GM18508 (cell line): Measurements from ENCODE around the gene TRPV4.

Source experiments
- ATAC-seq: cut with Tn5 transposase; IDR thresholded peaks from one replicate; pipeline ENCODE4 v1.9.1; 2021; ENCODE audit warnings: moderate number of reproducible peaks; ENCODE audit not compliant: insufficient read depth, unreplicated experiment

TRPV4 gene

DNA sequence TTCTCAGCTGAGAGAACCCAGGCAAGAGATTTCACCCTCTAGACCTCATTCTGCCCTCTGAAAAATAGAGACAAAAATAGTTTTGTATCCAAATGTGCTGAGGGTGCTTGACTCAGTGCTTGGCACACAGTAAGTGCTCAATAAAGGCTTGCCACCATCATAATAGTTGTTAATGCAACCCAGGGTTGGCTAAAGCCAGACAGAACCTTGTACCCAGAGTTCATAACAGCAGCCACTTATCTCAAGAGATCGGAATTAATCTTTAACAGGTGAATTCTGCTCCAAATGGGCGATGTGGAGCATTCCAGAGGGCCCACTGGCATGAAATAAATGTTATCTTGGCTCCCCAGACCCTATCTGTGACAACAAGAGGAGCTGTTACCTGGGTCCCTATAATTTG, 2.9 kb downstream of the TRPV4 start:
- no peak for ATAC-seq

DNA sequence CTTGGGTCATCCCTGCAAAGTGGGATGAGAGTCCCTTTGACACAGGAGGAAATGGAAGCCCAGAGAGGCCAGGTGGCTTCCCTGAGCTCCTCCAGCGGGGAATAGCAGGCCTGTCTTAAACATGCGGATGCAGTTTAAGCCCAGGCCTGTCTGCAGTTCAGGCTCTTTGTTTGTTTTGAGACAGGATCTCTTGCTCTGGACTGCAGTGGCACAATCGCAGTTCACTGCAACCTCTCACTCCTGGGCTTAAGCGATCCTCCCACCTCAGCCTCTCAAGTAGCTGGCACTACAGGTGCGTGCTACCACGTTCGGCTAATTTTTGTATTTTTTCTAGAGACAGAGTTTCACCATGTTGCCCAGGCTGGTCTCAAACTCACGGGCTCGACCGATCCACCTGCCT, 3.5 kb downstream of the TRPV4 start:
- no peak for ATAC-seq

DNA sequence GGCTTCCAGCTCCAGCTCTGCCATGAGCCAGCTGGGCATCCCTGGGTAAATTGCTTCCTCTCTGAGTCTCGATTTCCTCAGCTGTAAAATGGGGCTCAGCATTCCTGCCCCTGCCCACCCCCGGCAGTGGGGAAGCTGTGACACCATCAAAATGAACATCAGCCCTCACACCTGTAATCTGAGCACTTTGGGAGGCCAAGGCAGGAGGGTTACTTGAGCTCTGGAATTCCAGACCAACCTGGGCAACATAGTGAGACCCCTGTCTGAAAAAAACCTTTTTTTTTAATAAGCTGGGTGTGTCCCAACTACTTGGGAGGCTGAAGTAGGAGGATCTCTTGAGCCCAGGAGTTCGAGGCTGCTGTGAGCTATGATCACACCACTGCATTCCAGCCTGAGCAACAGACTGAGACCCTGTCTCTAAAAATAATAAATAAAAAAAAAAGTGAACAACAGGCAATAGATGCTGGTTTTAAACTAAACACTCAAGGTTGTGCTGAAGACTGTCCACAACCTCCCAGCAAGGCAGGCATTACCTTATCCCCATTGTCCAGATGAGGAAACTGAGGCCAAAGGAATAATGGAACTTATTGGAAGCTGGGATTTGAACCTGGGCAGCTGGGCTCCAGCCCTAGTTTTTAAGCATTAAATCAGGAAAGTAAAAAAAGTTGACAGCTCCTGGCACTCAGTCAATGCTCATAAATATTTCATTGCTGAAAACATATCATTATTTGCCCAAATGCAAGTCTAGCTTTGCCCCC, 4.3 kb downstream of the TRPV4 start:
- ATAC-seq: no peak

DNA sequence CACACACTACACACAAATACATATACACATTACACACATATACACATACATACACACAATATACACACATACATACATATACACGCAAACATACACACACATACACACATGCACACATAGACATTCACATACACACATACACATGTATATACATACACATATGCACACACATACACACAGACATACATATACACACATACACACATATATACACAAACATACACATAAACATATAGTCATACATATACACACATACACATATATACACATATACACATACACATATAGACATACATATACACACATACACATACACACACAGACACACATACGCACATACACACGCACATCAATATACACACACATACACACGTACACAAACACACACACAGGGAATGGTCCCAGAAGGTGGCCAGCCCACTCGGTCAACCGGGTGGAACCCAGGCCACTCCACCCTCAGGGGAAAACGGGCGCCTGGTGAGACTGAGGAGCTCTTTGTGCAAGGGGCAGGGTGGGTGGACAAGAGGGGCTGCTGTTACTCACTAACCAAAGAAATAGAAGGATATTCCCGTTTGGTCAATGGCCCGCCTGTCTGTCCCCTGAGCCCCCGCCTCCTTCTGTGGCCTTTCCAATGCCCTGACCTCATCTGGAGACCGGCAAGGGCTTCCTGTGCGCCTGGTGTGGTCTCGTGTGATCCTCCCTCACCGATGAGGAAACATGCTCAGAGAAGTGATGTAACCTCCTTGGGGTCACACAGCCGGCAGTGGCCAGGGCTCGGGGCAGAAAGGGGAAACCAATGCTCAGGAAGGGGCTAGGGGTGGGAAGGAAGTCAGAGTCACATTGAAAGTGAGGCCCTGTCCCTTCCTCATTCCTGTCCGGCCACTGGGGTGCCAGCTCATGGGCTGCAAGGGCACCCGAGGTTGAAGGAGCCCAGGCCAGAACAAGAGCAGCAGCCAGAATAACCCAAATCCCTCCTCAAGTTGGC, 5.3 kb downstream of the TRPV4 start:
- no peak for ATAC-seq

DNA sequence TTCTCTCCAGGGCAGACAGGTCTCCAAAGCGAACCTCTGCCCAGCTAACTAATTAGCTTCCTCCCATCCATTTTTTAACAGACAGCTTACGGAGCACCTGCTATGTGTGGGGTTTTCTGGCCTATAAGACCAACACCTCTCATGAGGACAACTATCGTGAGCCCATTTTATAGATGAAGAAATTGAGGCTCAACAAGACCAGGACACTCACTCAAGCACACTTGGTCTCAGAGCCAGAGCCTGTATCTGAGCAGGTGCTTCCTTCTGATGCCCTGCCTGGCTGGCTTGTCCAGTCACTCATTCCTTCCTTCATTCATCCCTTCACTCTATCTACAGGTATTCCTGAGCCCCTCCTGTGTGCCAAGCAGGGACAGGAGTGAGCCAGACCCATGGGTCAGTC, 6.1 kb downstream of the TRPV4 start:
- ATAC-seq: no peak

DNA sequence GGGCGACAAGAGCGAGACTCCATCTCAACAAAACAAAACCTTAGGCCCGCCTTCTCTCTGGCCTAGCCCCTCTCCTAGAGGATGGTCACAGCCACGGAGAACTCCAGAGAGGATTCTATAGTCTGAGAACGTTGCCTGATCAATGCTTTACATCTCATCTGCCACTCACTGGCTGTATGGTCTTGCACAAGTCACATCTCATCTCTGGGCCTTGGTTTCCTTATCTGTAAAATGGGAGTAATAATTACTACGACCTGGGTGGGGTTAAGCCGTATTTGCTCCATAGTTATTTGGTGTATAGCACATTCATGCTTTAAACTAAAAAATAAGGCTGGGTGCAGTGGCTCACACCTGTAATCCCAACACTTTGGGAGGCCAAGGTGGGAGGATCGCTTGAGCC, 8.5 kb downstream of the TRPV4 start:
- no peak for ATAC-seq

DNA sequence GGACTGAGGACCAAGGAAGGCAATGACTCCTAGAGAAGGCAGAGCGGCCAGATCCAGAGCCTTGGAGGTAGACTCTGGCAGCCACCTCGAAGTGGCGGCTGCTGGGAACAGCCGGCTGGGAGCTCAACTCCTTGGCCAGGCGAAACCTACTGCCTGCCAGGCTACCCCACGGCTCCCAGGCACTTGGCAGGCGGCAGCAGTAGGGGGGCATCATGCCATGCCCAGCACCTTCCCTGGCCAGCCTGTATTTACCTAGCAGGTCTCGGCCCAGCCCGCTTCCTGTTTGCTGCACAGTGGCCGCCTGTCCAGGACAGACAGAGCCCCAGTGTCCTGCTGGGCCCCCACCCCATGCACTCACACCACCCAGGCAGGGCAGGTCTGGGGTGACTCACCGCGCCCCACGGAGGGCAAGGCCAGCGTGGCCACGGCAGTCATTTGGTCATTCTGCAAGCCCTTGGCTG, 10.2 kb downstream of the TRPV4 start:
- ATAC-seq: no peak

DNA sequence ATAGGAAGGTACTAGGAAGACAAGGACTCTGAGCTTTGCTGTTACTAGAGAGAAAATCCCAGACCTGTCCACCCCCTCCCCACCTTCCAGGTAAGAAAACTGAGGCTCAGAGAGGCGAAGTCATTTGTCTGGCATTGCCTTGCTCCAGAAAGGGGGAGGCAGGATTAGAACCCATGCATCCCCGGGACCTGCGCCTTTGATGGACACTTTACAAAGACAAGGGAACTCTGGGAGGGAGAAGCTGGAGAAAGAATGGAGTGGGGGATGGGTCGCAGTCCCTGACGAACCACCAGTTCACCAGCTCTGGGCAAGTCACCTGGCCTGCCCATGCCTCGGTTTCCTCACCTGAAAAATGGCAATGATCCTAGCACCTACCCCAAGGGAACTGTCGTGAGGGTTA, 10.8 kb downstream of the TRPV4 start:
- no peak for ATAC-seq

DNA sequence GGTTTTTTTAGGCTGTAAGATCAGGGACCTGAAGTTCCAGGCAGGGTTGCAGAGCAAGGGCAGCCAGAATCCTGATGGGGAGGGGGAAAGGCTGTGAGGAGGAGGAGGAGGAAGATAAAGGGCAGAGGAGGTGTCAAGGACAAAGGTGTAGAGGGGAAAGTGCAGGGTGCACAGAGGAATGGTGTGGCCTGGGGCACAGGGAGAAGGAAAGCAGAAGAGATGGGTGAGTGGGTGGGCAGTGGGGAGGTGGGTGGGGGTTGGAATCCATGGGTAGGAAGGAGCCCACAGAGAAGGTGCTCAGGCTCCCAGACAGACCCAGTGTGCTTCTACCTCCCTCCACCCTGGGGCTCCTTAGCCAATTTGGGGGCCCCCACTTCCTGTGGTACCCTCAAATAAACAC, 11.2 kb downstream of the TRPV4 start:
- ATAC-seq: no peak

DNA sequence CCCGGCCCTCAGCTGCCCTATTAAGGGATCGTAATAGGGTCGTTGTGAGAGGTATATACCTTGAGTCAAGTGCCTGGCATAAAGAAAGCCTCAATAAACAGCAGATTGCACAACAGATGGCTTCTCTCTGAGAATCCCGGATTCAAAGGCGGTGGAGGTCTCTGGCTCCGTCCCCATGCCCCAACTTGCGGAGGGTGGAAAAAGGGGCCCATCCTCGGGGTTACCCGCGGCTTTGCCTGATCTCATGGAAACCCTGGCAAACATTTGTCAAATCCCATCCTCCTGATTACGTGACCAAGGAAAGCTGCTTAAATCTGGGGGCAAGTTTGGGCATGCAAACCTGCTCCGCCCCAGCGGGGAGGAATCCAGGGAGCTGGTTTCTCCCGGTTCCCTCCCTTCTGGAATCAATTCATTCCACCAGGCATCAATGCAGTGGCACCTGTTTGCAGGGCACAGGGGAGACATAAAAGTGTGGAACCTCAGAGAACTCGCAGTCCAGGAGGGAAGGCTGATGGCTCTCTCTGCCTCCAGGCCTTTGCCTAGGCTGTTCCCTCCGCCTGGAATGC, 12.3 kb downstream of the TRPV4 start:
- no peak for ATAC-seq

DNA sequence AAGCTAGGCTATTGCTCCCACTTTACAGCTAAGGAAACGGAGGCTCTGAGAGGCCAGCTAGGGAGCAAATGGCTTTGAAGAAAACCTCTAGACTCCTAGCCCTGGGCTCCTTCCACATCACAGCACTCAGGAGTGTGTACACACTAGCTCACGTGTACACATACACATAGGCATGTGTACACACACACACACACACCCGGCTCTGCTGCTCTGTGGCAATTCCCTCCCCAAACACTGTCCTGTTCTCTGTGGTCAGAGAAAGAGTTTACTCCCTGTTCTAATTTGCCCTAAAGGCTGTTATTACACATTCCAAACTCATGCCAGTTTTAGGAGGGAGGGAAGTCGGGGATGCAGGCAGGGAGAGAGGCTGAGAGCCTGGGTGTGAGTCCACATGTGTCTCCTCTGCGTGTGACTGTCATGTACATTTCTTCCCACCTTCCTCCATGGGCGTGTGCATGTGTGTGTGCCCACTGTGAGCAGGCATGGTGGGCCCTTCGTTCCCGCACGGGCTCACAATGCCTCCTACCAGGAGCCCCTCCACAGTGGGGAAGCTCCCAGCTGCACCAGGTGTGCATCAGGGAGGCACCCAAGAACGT, 14.2 kb downstream of the TRPV4 start:
- no peak for ATAC-seq

DNA sequence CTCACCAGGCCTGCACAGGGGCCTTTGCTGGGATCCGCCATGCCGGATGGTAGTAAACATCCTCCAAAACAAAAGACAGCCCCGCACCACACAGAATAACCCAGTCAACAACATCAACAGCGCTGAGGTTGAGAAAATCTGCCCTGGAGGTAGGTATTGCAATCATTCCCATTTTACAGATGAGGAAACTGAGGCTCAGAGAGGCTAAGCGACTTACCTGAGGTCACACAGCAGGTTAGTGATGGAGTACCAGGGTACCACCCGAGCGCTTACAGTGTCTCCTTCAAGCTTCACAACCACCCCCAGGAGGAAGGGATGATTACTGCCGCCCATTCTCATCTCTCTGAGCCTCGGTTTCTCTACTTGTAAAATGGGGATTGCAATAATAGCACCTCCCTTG, 14.9 kb downstream of the TRPV4 start:
- no peak for ATAC-seq

DNA sequence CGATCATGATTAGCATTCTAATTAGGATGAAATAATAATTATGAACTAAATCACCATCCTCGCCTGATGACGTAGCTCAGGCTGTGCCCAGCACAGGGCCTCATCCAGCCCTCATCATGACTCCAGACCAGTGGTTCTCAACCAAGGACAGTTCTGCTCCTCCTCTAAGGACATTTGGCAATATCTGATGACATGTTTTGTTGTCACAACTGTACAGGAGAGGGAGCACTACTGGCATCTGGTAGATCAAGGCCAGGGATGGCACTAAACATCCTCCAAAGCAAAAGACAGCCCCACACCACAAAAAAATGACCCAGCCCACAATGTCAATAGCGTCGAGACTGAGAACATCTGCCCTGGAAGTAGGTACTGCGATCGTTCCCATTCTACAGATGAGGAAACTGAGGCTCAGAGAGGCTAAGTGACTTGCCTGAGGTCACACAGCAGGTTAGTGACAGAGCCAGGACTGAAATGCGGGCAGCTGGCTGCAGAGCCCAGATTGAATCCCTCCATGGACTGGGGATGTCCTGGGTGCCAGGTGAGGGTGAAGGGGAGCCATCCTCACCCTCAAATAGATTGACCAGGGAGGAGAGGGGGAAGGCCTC, 15.5 kb downstream of the TRPV4 start:
- no peak for ATAC-seq

DNA sequence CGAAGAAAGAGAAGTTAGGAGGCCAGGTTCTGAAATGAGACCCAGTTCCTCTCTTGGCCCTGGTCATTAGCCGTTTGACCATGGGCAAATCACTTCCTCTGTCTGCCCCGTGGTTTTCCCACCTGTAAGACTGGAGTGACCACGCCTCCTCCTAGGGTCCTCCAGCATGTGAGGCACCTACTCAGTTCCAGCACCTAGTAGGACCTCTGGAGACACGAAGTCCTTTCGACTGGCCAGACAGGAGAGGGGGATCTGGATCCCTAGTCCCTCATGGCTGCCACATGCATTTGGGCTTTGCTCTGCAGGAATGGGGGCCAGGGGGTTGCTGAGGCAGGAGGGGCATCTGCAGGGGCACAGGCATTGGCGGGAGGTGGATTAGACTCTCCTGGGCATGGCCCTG, 16.3 kb downstream of the TRPV4 start:
- no peak for ATAC-seq

DNA sequence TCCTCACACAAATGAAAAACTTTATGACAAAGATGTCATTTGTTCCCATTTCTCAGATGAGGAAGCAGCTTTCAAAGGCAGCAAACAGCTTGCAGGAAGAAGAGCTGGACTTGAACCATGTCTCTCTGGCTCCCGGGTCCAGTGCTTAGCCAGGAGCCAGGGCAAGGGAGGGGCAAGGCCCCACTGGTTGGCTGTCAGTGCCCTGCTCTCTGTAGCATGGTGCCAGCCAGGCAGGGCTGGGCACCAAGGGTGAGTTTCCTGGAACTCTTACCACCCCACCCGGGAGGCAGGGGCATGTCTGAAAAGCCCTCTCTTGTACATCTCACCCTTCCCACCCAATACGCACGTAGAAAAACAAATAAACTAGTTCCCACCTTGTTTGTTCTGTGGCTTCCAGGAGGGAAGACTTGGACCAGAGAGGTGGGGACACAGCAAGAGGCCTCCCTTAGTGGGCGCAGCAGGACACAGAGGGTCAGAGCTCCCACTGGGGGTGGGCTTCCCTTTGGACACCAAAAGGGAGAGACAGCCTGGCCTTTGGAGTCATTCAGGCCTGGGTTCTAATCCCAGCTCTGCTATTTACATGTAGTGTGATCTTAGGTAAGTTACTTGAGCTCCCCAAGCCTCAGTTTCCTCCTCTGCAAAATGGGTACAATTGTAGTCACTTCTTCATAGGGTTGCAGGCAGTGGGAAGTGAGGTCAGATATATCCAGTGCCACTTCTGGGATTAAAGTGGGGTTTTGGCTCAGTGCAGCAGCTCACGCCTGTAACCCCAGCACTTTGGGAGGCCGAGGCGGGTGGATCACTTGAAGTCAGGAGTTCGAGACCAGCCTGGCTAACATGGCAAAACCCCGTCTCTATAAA, 17.2 kb downstream of the TRPV4 start:
- no peak for ATAC-seq

DNA sequence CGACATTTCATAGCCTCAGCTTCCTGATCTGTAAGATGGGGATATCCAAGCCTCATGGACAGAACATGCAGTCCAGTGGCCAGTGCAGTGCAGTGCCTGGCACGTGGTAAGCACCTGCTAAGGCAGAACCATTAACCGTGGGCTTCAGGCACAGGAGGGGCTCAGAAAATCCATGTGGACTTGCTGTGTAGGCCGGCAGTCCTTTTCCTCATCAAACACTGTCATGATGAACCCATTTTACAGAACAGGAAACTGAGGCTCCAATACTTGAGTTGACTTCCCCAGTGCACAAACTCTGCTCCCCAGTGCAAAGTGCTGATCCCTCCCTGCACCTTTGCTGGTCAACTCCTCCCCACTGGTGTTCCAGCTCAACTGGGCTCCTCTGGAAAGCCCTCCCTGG, 18.0 kb downstream of the TRPV4 start:
- ATAC-seq: no peak

DNA sequence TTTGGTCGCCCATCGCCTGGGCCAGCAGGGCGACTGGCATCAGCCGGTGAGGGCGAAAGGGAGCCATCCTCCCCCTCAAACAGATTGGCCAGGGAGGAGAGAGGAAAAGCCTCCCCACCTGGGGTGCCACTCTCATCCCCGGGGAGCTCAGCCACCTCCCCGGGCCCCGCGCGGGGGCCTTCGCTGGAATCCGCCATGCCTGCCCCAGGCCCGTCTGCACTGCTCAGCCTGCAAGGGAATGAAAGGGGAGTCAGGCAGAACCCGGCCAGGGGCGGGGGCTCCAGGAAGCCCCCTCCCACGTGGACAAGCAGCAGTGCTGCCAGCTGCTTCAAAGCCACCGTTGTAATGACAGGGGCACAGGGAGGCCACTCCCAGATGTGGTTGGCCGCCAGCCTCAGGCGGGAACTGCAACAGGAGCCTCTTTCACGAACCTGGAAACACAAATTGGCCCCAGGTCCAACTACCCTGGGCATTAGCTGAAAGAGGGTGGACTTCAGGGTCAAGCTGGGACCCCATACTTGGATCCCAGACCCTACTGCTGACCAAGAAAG, 18.5 kb downstream of the TRPV4 start:
- ATAC-seq: no peak

DNA sequence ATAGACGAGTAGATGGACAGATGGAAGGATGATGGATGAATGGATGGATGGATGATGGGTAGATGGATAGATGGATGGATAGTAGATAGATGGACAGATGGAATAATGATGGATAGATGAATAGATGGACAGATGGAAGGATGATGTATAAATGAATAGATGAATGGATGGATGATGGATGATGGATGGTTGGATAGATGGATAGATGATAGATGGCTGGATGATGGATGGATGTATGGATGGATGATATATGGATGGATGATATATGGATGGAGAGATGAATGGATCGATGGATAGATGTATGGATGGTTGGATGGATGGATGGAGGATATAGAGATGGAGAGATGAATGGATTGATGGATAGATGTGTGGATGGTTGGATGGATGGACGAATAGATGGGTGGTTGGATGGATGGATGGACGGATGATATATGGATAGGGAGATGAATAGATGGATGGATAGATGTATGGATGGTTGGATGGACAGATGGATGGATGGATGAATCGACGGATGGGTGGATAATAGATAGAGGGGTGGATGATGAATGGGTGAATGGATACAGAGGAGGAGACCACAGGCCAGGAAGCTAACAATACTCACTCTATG, 19.3 kb downstream of the TRPV4 start:
- no peak for ATAC-seq

DNA sequence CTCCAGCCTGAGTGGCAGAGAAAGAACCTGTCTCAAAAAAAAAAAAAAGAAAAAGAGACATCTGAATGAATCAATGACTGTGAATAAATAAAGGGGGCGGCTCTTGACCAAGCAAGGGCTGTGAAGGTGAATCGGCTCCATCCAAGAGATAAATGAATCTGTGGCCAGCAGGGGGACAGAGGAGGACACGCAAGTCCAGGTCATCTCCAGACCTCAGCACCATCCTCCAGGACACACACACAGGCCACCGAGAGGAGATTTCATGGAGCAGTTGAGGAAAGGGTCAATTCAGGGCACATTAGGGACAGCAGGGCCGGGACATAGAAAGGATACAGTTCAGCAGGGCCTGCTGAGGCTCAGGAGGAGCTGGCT, 21.6 kb downstream of the TRPV4 start:
- no peak for ATAC-seq
